Sciatic nerve (tissue), 2 donors: Measurements from ENCODE around the gene QDPR. TPM values are rescaled to one million over a fixed set of nuclear protein-coding genes. Genes with fewer than 3 reads are reported as not detected.

Source experiments
- ATAC-seq: fragments of 200-7000 bp; cut with Tn5 transposase; one replicate; pipeline ENCODE4 v1.9.1; 2020; ENCODE audit warnings: mild to moderate bottlenecking, moderate library complexity
- DNase-seq: peaks from one replicate; pipeline ENCODE4 v3.0.0-alpha.2; 2020; ENCODE audit warnings: low spot score
- intact Hi-C: fragments of 100-400 bp; cut with DNase I; formaldehyde crosslinking; loops from one replicate; pipeline ENCODE4 v1.14.2; 2022
- total RNA-seq: library from RNA; stranded (reverse); fragmentation: NEBNext Ultra II Directional; extraction: Animal tissue kit (Norgen Biotek cat#: 25700); gene quantifications from one replicate; pipeline ENCODE4 v1.2.1, GENCODE V29; 2021
- donor health status: DM: no; HTN: no; CAD: no.
- donor health status: DM: no; HTN: no; CAD: no.

The QDPR gene
- total RNA-seq, 1 donor from 2014 or later = 33.2 TPM

- no peak for ATAC-seq
- intact Hi-C loops = no loop called here
- no peak for DNase-seq
Observed at GRCh38 chr4:17534705-17535104, 22.8 kb upstream of the QDPR start.

- ATAC-seq (no peak), DNase-seq (no peak)
- intact Hi-C loops = no loop called here
Observed at GRCh38 chr4:17531538-17532285, 19.8 kb upstream of the QDPR start.

GRCh38 chr4:17528551-17529165 is 16.8 kb upstream of the QDPR start:
- no peak for ATAC-seq
- DNase-seq = no peak
- intact Hi-C loops = no loop called here

- DNase-seq = no peak
- peak; percentile 24 for ATAC-seq
- intact Hi-C loops = no loop called here
Observed at GRCh38 chr4:17526695-17527477, 15.0 kb upstream of the QDPR start.

GRCh38 chr4:17523662-17524061 is 11.8 kb upstream of the QDPR start:
- intact Hi-C loops = no loop called here
- DNase-seq (no peak), ATAC-seq (no peak)

GRCh38 chr4:17521595-17521994 is 9.7 kb upstream of the QDPR start:
- no peak for DNase-seq
- no peak for ATAC-seq
- intact Hi-C loops = no loop called here

GRCh38 chr4:17517664-17518063 is 5.8 kb upstream of the QDPR start:
- ATAC-seq = no peak
- intact Hi-C loops = no loop called here
- DNase-seq = no peak

GRCh38 chr4:17516980-17517379 is 5.1 kb upstream of the QDPR start:
- ATAC-seq = no peak
- DNase-seq = no peak
- intact Hi-C loops = no loop called here

- intact Hi-C loops = no loop called here
- no peak for ATAC-seq
- no peak for DNase-seq
Observed at GRCh38 chr4:17515445-17516407, 3.8 kb upstream of the QDPR start.

GRCh38 chr4:17514865-17515264 is 3.0 kb upstream of the QDPR start, which contains the start of gene CLRN2:
CLRN2 (plus strand) TSS chr4:17515165; CDS start chr4:17515267, 102 bp downstream.
- intact Hi-C loops = no loop called here
- no peak for ATAC-seq
- DNase-seq = no peak

GRCh38 chr4:17512973-17513665 is 1.2 kb upstream of the QDPR start:
- DNase-seq = no peak
- intact Hi-C loops = no loop called here
- no peak for ATAC-seq

GRCh38 chr4:17511509-17511949 is 361 bp downstream of the QDPR start:
- ATAC-seq (peak; percentile 83), DNase-seq (peak; percentile 79)
- intact Hi-C loops = no loop called here

- ATAC-seq = peak; percentile 48
- intact Hi-C loops = no loop called here
- DNase-seq = no peak
Observed at GRCh38 chr4:17511051-17511450, 839 bp downstream of the QDPR start.

GRCh38 chr4:17510582-17510981 is 1.3 kb downstream of the QDPR start:
- ATAC-seq (peak; percentile 4), DNase-seq (no peak)
- intact Hi-C loops = no loop called here

GRCh38 chr4:17504081-17504480 is 7.8 kb downstream of the QDPR start:
- DNase-seq (no peak), ATAC-seq (no peak)
- intact Hi-C loops = no loop called here

- DNase-seq (no peak), ATAC-seq (no peak)
- intact Hi-C loops = no loop called here
Observed at GRCh38 chr4:17502756-17503155, 9.1 kb downstream of the QDPR start.

GRCh38 chr4:17500574-17500973 is 11.3 kb downstream of the QDPR start:
- intact Hi-C loops = no loop called here
- DNase-seq (no peak), ATAC-seq (no peak)

GRCh38 chr4:17497890-17498523 is 13.9 kb downstream of the QDPR start:
- intact Hi-C loops = no loop called here
- DNase-seq (no peak), ATAC-seq (no peak)
